ENCODE data around the gene ZNF77. TPM values are rescaled to one million over a fixed set of nuclear protein-coding genes. Genes with fewer than 3 reads are reported as not detected.

Gene ZNF77
- total RNA-seq, 2 experiments from 2014 or later = 5.4 to 6.8 TPM

DNA sequence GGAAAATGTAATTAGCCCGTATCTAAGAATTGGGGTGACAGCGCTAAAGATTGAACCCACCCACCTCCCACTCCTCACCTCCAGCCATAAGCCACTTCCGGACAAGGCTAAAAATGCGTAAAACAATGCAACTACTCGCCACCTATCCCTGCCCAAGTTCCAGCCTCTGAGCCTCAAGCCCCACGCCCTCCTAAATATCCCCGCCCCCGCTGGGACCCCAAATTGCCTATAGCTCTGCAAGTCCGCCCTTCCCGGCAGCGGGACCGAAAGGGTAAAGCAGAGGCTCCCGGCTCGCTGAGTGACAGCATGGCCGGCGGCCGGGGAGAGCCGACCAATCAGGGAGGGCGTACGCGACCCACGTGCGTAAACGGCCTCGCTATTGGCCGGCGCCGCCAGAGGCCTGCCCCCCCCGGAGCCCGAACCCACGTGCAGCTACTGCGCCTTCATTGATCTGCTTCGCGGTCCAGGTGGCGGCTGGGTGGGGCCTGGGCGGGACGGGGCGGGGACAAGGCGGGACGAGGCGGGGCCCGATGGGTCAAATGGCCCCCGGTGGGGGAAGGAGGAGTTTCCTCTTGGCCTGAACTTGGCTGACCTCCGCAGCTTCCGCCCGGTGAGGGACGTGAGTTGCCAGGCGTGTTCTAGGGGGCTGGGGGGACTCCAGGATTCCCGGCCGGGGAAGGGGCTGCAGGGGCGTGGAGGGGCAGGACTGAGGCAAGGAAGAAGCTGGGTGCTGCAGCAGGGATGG is 32.4 kb upstream of the ZNF77 start, which contains the start of gene TLE6:
TSS of gene TLE6 (plus strand) at position 564 of the 745 bp plus-strand sequence. CDS start 670 bp downstream, outside the sequence.
- Histone ChIP-seq H4K20me1 (ENCODE audit: insufficient read depth, low read length) (no peaks in the 10 kb centered on the region), H3K36me3 (ENCODE audit: insufficient read depth, low read length) (no peaks in the 10 kb centered on the region), H3K9me3 (ENCODE audit: low read length) (no peaks in the 10 kb centered on the region), H3K9me2 (ENCODE audit: insufficient read depth, low read length) (no peaks in the 10 kb centered on the region), H3K4me1 (ENCODE audit: insufficient read depth, low read length, poor library complexity, severe bottlenecking) (peaks cover 39% of the 10 kb centered on the region), H3K4me2 (ENCODE audit: low read length) (peak within 1 kb of the TSS; percentile 94), H2AFZ (ENCODE audit: low read length) (peak within 1 kb of the TSS; percentile 38; the same call in 1 of the 2 replicates), H3K27ac (ENCODE audit: low read depth, low read length, poor library complexity, severe bottlenecking) (peak within 1 kb of the TSS; percentile 38), H3K79me2 (ENCODE audit: insufficient read depth, low read depth, low read length) (no peaks in the 10 kb centered on the region), H3K4me3 (ENCODE audit: low read depth, low read length, poor library complexity, severe bottlenecking) (peak within 1 kb of the TSS; percentile 73)
- POLR2A ChIA-PET = interaction anchor here (0.5 to 3.8 kb wide), 6 partner anchors 9 to 192 kb away, joined by 3 to 12 read pairs (median 4); partner anchors contain the start of gene THOP1
- TF ChIP-seq, protein P1, sequence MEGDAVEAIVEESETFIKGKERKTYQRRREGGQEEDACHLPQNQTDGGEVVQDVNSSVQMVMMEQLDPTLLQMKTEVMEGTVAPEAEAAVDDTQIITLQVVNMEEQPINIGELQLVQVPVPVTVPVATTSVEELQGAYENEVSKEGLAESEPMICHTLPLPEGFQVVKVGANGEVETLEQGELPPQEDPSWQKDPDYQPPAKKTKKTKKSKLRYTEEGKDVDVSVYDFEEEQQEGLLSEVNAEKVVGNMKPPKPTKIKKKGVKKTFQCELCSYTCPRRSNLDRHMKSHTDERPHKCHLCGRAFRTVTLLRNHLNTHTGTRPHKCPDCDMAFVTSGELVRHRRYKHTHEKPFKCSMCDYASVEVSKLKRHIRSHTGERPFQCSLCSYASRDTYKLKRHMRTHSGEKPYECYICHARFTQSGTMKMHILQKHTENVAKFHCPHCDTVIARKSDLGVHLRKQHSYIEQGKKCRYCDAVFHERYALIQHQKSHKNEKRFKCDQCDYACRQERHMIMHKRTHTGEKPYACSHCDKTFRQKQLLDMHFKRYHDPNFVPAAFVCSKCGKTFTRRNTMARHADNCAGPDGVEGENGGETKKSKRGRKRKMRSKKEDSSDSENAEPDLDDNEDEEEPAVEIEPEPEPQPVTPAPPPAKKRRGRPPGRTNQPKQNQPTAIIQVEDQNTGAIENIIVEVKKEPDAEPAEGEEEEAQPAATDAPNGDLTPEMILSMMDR (conservative IDR thresholded peaks at IDR 0.05; ENCODE audit: low read length) = no peak
- intact Hi-C loops (cut with micrococcal nuclease; ENCODE audit: unreplicated experiment) = loop anchor here (1.0 kb wide), 1 partner anchor 58 kb away; no protein-coding TSS in a partner anchor
- TSS peak; percentile 79 for BruUV-seq (replicated peaks)
- peak; percentile 99 for DNase-seq (ENCODE audit: low spot score)
- CTCF ChIA-PET (ENCODE audit: unreplicated experiment) = interaction anchor here (0.6 to 1.1 kb wide), 5 partner anchors 26 to 163 kb away, joined by 3 to 7 read pairs (median 4); no protein-coding TSS in a partner anchor

DNA sequence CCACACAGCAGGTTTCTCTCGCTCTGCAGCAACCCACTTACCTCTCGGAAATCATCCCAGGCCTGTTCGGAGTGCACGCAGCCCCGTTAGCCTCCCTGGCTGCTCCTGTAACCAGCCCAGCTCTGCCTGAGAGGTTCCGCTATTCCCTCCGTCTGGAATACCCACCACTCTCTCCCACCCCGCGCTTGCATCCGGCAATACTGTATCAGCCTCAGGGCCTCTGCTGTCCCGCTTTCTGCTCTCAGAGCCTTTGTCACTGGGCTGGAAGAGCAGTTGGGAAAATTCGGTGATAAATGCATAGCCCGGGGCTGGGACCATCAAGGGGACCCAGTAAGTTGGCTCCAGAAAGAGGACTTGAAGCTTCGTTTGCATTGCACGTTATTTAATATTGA is 31.8 kb upstream of the ZNF77 start:
- Histone ChIP-seq H3K4me2 (ENCODE audit: low read length) (peak overlapping the region; percentile 94), H3K9me2 (ENCODE audit: insufficient read depth, low read length) (no peaks in the 10 kb centered on the region), H3K4me1 (ENCODE audit: insufficient read depth, low read length, poor library complexity, severe bottlenecking) (peaks cover 44% of the 10 kb centered on the region), H3K36me3 (ENCODE audit: insufficient read depth, low read length) (no peaks in the 10 kb centered on the region), H2AFZ (ENCODE audit: low read length) (peak overlapping the region; percentile 38; the same call in 1 of the 2 replicates), H3K27ac (ENCODE audit: low read depth, low read length, poor library complexity, severe bottlenecking) (peak overlapping the region; percentile 38), H3K4me3 (ENCODE audit: low read depth, low read length, poor library complexity, severe bottlenecking) (peak overlapping the region; percentile 73), H4K20me1 (ENCODE audit: insufficient read depth, low read length) (no peaks in the 10 kb centered on the region), H3K79me2 (ENCODE audit: insufficient read depth, low read depth, low read length) (no peaks in the 10 kb centered on the region), H3K9me3 (ENCODE audit: low read length) (no peaks in the 10 kb centered on the region)
- intact Hi-C loops (cut with micrococcal nuclease; ENCODE audit: unreplicated experiment) = no loop called here
- DNase-seq (ENCODE audit: low spot score) = no peak
- CTCF ChIA-PET (ENCODE audit: unreplicated experiment) = interaction anchor here (0.6 to 1.0 kb wide), 2 partner anchors 26 to 164 kb away, joined by 3 to 7 read pairs; no protein-coding TSS in a partner anchor
- no TSS peak for BruUV-seq (replicated peaks)
- POLR2A ChIA-PET = interaction anchor here (1.1 to 3.8 kb wide), 5 partner anchors 9 to 191 kb away, joined by 3 to 12 read pairs (median 5); partner anchors contain the start of gene THOP1
- TF ChIP-seq EZH2phosphoT487 (IDR thresholded peaks at IDR 0.05; ENCODE audit: borderline replicate concordance, low read depth, low read length) = no peak
- TF ChIP-seq, protein P1 (conservative IDR thresholded peaks at IDR 0.05; ENCODE audit: low read length) = no peak
